ENCODE results near the gene SNX19.

SNX19 gene

GRCh38 chr11:130881475-130882137, 34.7 kb downstream of the SNX19 start:
- DNase-seq (ENCODE audit: low read depth in 1 of 2, low spot score in 1 of 2): no peak
- no peak overlapping the region for H3K4me3 ChIP-seq (replicated peaks; ENCODE audit: insufficient read depth, low read length)
- no peak for TF ChIP-seq GABPA (IDR thresholded peaks at IDR 0.05; ENCODE audit: low read depth)
- TF ChIP-seq POLR2AphosphoS5 (IDR thresholded peaks at IDR 0.05; ENCODE audit: low read depth): no peak
- TF ChIP-seq CTCF (IDR thresholded peaks at IDR 0.05; ENCODE audit: insufficient read depth, low read length): no peak
- TF ChIP-seq REST (IDR thresholded peaks at IDR 0.05; ENCODE audit: insufficient replicate concordance, low read depth): no peak
- no peak for TF ChIP-seq SPI1 (IDR thresholded peaks at IDR 0.05; ENCODE audit: borderline replicate concordance, low read depth)
- no peaks in the 10 kb centered on the region for H3K27me3 ChIP-seq (ENCODE audit: insufficient read depth, poor library complexity, severe bottlenecking)
- no peak overlapping the region for H3K27ac ChIP-seq (replicated peaks)

GRCh38 chr11:130879836-130880235, 36.4 kb downstream of the SNX19 start:
- no peak overlapping the region for H3K4me3 ChIP-seq (replicated peaks; ENCODE audit: insufficient read depth, low read length)
- no peaks in the 10 kb centered on the region for H3K27me3 ChIP-seq (ENCODE audit: insufficient read depth, poor library complexity, severe bottlenecking)
- TF ChIP-seq SPI1 (IDR thresholded peaks at IDR 0.05; ENCODE audit: borderline replicate concordance, low read depth) (no peak), GABPA (IDR thresholded peaks at IDR 0.05; ENCODE audit: low read depth) (no peak), CTCF (IDR thresholded peaks at IDR 0.05; ENCODE audit: insufficient read depth, low read length) (no peak), REST (IDR thresholded peaks at IDR 0.05; ENCODE audit: insufficient replicate concordance, low read depth) (no peak), POLR2AphosphoS5 (IDR thresholded peaks at IDR 0.05; ENCODE audit: low read depth) (no peak)
- no peak overlapping the region for H3K27ac ChIP-seq (replicated peaks)
- no peak for DNase-seq (ENCODE audit: low read depth in 1 of 2, low spot score in 1 of 2)

- H3K27me3 ChIP-seq (ENCODE audit: insufficient read depth, poor library complexity, severe bottlenecking): no peaks in the 10 kb centered on the region
- H3K27ac ChIP-seq (replicated peaks): no peak overlapping the region
- H3K4me3 ChIP-seq (replicated peaks; ENCODE audit: insufficient read depth, low read length): no peak overlapping the region
- DNase-seq (ENCODE audit: low read depth in 1 of 2, low spot score in 1 of 2): no peak
- TF ChIP-seq GABPA (IDR thresholded peaks at IDR 0.05; ENCODE audit: low read depth): no peak
- no peak for TF ChIP-seq REST (IDR thresholded peaks at IDR 0.05; ENCODE audit: insufficient replicate concordance, low read depth)
- TF ChIP-seq SPI1 (IDR thresholded peaks at IDR 0.05; ENCODE audit: borderline replicate concordance, low read depth): no peak
- no peak for TF ChIP-seq CTCF (IDR thresholded peaks at IDR 0.05; ENCODE audit: insufficient read depth, low read length)
- no peak for TF ChIP-seq POLR2AphosphoS5 (IDR thresholded peaks at IDR 0.05; ENCODE audit: low read depth)
Observed at GRCh38 chr11:130876931-130877915, 39.1 kb downstream of the SNX19 start.
